Urothelium cell line (cell line): ENCODE data around the gene HUNK.
A peak's percentile ranks its signal among the peaks of the same experiment; 100 is the strongest.
"Not testable (repeated sequence)": the region's sequence is repeated elsewhere in the genome, so short reads cannot be mapped to it uniquely, and the experiment has no call there.

ENCODE experiments used
- DNase-seq: peaks from one replicate; pipeline ENCODE4 v3.0.0; 2011; ENCODE audit warnings: low spot score, mixed read lengths
- FAIRE-seq: peaks from 2 replicates; lab custom pipeline; 2011; peaks lifted over from hg19 to GRCh38; lab: Jason Lieb, UNC

HUNK gene

GRCh38 chr21:31870472-31871193, 2.2 kb upstream of the HUNK start:
- DNase-seq (no peak), FAIRE-seq (no peak)

GRCh38 chr21:31871371-31871770, 1.4 kb upstream of the HUNK start:
- FAIRE-seq: peak; percentile 77
- DNase-seq: not testable (repeated sequence)

GRCh38 chr21:31872072-31872451, 758 bp upstream of the HUNK start:
- DNase-seq: no peak
- no peak for FAIRE-seq

GRCh38 chr21:31873275-31873695, 465 bp downstream of the HUNK start:
- DNase-seq: peak; percentile 71
- peak; percentile 65 for FAIRE-seq

GRCh38 chr21:31873696-31874599, 1.1 kb downstream of the HUNK start:
- peak; percentile 88 for DNase-seq
- FAIRE-seq: peak; percentile 23

- DNase-seq: peak; percentile 54
- peak; percentile 17 for FAIRE-seq
Observed at GRCh38 chr21:31874812-31875212, 2.0 kb downstream of the HUNK start.

GRCh38 chr21:31875496-31876015, 2.7 kb downstream of the HUNK start:
- DNase-seq (no peak), FAIRE-seq (peak; percentile 27)

- DNase-seq: no peak
- FAIRE-seq: peak; percentile 88
Observed at GRCh38 chr21:31877463-31877957, 4.7 kb downstream of the HUNK start.

- FAIRE-seq (peak; percentile 55), DNase-seq (no peak)
Observed at GRCh38 chr21:31878831-31879230, 6.0 kb downstream of the HUNK start.

GRCh38 chr21:31879241-31879650, 6.4 kb downstream of the HUNK start:
- DNase-seq: no peak
- FAIRE-seq: no peak

- no peak for DNase-seq
- FAIRE-seq: peak; percentile 23
Observed at GRCh38 chr21:31879911-31880310, 7.1 kb downstream of the HUNK start.

GRCh38 chr21:31880816-31881215, 8.0 kb downstream of the HUNK start:
- no peak for DNase-seq
- FAIRE-seq: no peak

- no peak for DNase-seq
- FAIRE-seq: peak; percentile 27
Observed at GRCh38 chr21:31882711-31883110, 9.9 kb downstream of the HUNK start.

GRCh38 chr21:31885146-31885545, 12.3 kb downstream of the HUNK start:
- DNase-seq (no peak), FAIRE-seq (no peak)

- FAIRE-seq: no peak
Observed at GRCh38 chr21:31886915-31887314, 14.1 kb downstream of the HUNK start.

GRCh38 chr21:31887391-31887841, 14.6 kb downstream of the HUNK start:
- FAIRE-seq (no peak), DNase-seq (no peak)

More at GRCh38 chr21:31886915-31887314, 14.1 kb downstream of the HUNK start:
- no peak for DNase-seq

GRCh38 chr21:31888936-31889371, 16.1 kb downstream of the HUNK start:
- FAIRE-seq (no peak), DNase-seq (no peak)

GRCh38 chr21:31889460-31889859, 16.6 kb downstream of the HUNK start:
- no peak for FAIRE-seq

GRCh38 chr21:31892686-31893085, 19.9 kb downstream of the HUNK start:
- FAIRE-seq (peak; percentile 95), DNase-seq (peak; percentile 87)

More at GRCh38 chr21:31889460-31889859, 16.6 kb downstream of the HUNK start:
- no peak for DNase-seq

GRCh38 chr21:31893851-31894415, 21.1 kb downstream of the HUNK start:
- FAIRE-seq: no peak
- DNase-seq: no peak

- DNase-seq: no peak
Observed at GRCh38 chr21:31894457-31894856, 21.6 kb downstream of the HUNK start.

More at GRCh38 chr21:31894457-31894856, 21.6 kb downstream of the HUNK start:
- peak; percentile 37 for FAIRE-seq
